WTC11 (cell line): ENCODE measurements around the gene PEAK1. TPM values are rescaled to one million over a fixed set of nuclear protein-coding genes. Genes with fewer than 3 reads are reported as not detected.

ENCODE experiments used
- ATAC-seq: fragments of 200-7000 bp; cut with Tn5 transposase; 2 replicates; pipeline ENCODE4 v1.10.0; 2021; ENCODE audit warnings: mild to moderate bottlenecking, moderate library complexity
- CTCF ChIA-PET: fragments of 300-600 bp; sonication (Branson Sonifier 250); formaldehyde crosslinking; loops from one replicate; lab custom pipeline; 2021; ENCODE audit warnings: antibody characterized with exemption; lab: Charles Lee
- POLR2A ChIA-PET: fragments of 350-600 bp; sonication (Branson Sonifier 250); formaldehyde crosslinking; loops from one replicate; lab custom pipeline; 2021; ENCODE audit warnings: antibody characterized with exemption; lab: Charles Lee
- DNase-seq: peaks from one replicate; pipeline ENCODE4 v3.0.0; 2021; ENCODE audit warnings: low spot score
- H3K27ac Mint-ChIP-seq: 2 replicates; pipeline ENCODE4 v1.8.0; 2021; ENCODE audit warnings: mixed read lengths
- H3K27me3 Mint-ChIP-seq: 2 replicates; pipeline ENCODE4 v1.8.0; 2021; ENCODE audit warnings: low read depth, mild to moderate bottlenecking, moderate library complexity, mixed read lengths
- H3K36me3 Mint-ChIP-seq: 2 replicates; pipeline ENCODE4 v1.8.0; 2021; ENCODE audit warnings: mixed read lengths
- H3K4me1 Mint-ChIP-seq: 2 replicates; pipeline ENCODE4 v1.8.0; 2022; ENCODE audit warnings: mixed read lengths
- H3K4me3 Mint-ChIP-seq: 2 replicates; pipeline ENCODE4 v1.8.0; 2021; ENCODE audit warnings: mild to moderate bottlenecking, moderate library complexity, mixed read lengths
- H3K9me3 Mint-ChIP-seq: 2 replicates; pipeline ENCODE4 v1.8.0; 2021; ENCODE audit warnings: mixed read lengths
- ATF3 ChIP-seq: sonication (generic); formaldehyde crosslinking; conservative IDR thresholded peaks from 2 replicates; pipeline ENCODE4 v1.8.1; 2022; ENCODE audit warnings: mild to moderate bottlenecking, missing genetic modification reagents
- CREB1 ChIP-seq: sonication (generic); formaldehyde crosslinking; IDR thresholded peaks from 2 replicates; pipeline ENCODE4 v1.8.0; 2023; ENCODE audit warnings: mild to moderate bottlenecking, missing genetic modification reagents
- E2F1 ChIP-seq: sonication (generic); formaldehyde crosslinking; IDR thresholded peaks from 2 replicates; pipeline ENCODE4 v1.8.0; 2022; ENCODE audit warnings: mild to moderate bottlenecking, missing genetic modification reagents
- ERG ChIP-seq: fragments of 250-450 bp; sonication (Bioruptor Pico); IDR thresholded peaks from 2 replicates; pipeline ENCODE4 v1.8.0; 2021; ENCODE audit warnings: mild to moderate bottlenecking
- GRHL2 ChIP-seq: fragments of 250-450 bp; sonication (Bioruptor Pico); IDR thresholded peaks from 2 replicates; pipeline ENCODE4 v1.8.0; 2022; ENCODE audit warnings: mild to moderate bottlenecking, moderate library complexity; ENCODE audit not compliant: insufficient replicate concordance, severe bottlenecking
- HMGA2 ChIP-seq: fragments of 250-450 bp; sonication (Bioruptor Pico); IDR thresholded peaks from 2 replicates; pipeline ENCODE4 v1.4.0; 2021; ENCODE audit warnings: mild to moderate bottlenecking, moderate library complexity
- IRF1 ChIP-seq: sonication (generic); formaldehyde crosslinking; IDR thresholded peaks from 2 replicates; pipeline ENCODE4 v1.8.0; 2023; ENCODE audit warnings: missing genetic modification reagents
- MLX ChIP-seq: sonication (generic); formaldehyde crosslinking; IDR thresholded peaks from 2 replicates; pipeline ENCODE4 v1.8.1; 2023; ENCODE audit warnings: mild to moderate bottlenecking, missing genetic modification reagents, moderate library complexity
- PREB ChIP-seq: sonication (generic); formaldehyde crosslinking; IDR thresholded peaks from 2 replicates; pipeline ENCODE4 v1.8.1; 2022; ENCODE audit warnings: mild to moderate bottlenecking, missing genetic modification reagents, moderate library complexity, borderline replicate concordance
- SMAD3 ChIP-seq: sonication (generic); formaldehyde crosslinking; IDR thresholded peaks from 2 replicates; pipeline ENCODE4 v1.8.0; 2022; ENCODE audit warnings: missing genetic modification reagents, mild to moderate bottlenecking, borderline replicate concordance
- TCF7 ChIP-seq: sonication (generic); formaldehyde crosslinking; IDR thresholded peaks from 2 replicates; pipeline ENCODE4 v1.8.0; 2022; ENCODE audit warnings: mild to moderate bottlenecking, low read depth, missing genetic modification reagents, moderate library complexity
- ZBTB21 ChIP-seq: sonication (generic); formaldehyde crosslinking; IDR thresholded peaks from 2 replicates; pipeline ENCODE4 v1.8.1; 2023; ENCODE audit warnings: mild to moderate bottlenecking, missing genetic modification reagents, borderline replicate concordance
- ZNF232 ChIP-seq: sonication (generic); formaldehyde crosslinking; IDR thresholded peaks from 2 replicates; pipeline ENCODE4 v1.8.0; 2022; ENCODE audit warnings: mild to moderate bottlenecking, missing genetic modification reagents
- ZNF396 ChIP-seq: fragments of 250-450 bp; sonication (Bioruptor Pico); IDR thresholded peaks from 2 replicates; pipeline ENCODE4 v1.8.0; 2021; ENCODE audit warnings: mild to moderate bottlenecking, moderate library complexity, borderline replicate concordance
- ZNF425 ChIP-seq: fragments of 250-450 bp; sonication (Bioruptor Pico); conservative IDR thresholded peaks from 2 replicates; pipeline ENCODE4 v1.9.0; 2021; ENCODE audit warnings: mild to moderate bottlenecking
- ZNF532 ChIP-seq: fragments of 250-450 bp; sonication (Bioruptor Pico); IDR thresholded peaks from 2 replicates; pipeline ENCODE4 v1.9.0; 2021; ENCODE audit warnings: mild to moderate bottlenecking, borderline replicate concordance
- ZNF671 ChIP-seq: fragments of 250-450 bp; sonication (Bioruptor Pico); IDR thresholded peaks from 2 replicates; pipeline ENCODE4 v1.8.0; 2021; ENCODE audit warnings: mild to moderate bottlenecking
- ZSCAN18 ChIP-seq: fragments of 250-450 bp; sonication (Bioruptor Pico); IDR thresholded peaks from 2 replicates; pipeline ENCODE4 v2.1.2; 2022; ENCODE audit warnings: mild to moderate bottlenecking, moderate library complexity
- total RNA-seq: library from RNA; stranded (reverse); gene quantifications from 3 replicates; pipeline ENCODE4 v1.2.3, GENCODE V29; 2021

The PEAK1 gene
- total RNA-seq, 1 experiment from 2014 or later, result 49.0 TPM

GRCh38 chr15:77417602-77418001, 2.3 kb downstream of the PEAK1 start (continued):
- TF ChIP-seq ZNF425 (CRISPR knock-in tag), result no peak
- TF ChIP-seq ZNF671 (CRISPR knock-in tag), result no peak
- no peak for TF ChIP-seq ZNF396 (CRISPR knock-in tag)
- TF ChIP-seq ERG, result no peak
- TF ChIP-seq TCF7 (CRISPR knock-in tag), result no peak

- Mint-ChIP-seq H3K36me3 (0 out of 2 replicates have a peak, but pooled peaks cover 2% of the 10 kb centered on the region), H3K27me3 (no peaks in the 10 kb centered on the region; the same call in none of the 2 replicates), H3K4me3 (peak overlapping the region; percentile 18), H3K9me3 (no peaks in the 10 kb centered on the region), H3K27ac (no peak overlapping the region), H3K4me1 (peaks cover 31% of the 10 kb centered on the region)
- DNase-seq (no peak), ATAC-seq (no peak)
- ChIA-PET CTCF (interaction anchor here (0.6 to 2.5 kb wide), 3 partner anchors 80 to 311 kb away, joined by 3 to 10 read pairs (median 5); no protein-coding TSS in a partner anchor), POLR2A (no interaction called here)
- TF ChIP-seq ZNF532 (CRISPR knock-in tag), result no peak
- no peak for TF ChIP-seq MLX (CRISPR knock-in tag)
- TF ChIP-seq PREB, result no peak
- no peak for TF ChIP-seq CREB1 (CRISPR knock-in tag)
- TF ChIP-seq GRHL2 (CRISPR knock-in tag), result no peak
- no peak for TF ChIP-seq ZSCAN18
- no peak for TF ChIP-seq E2F1 (CRISPR knock-in tag)
- TF ChIP-seq ZBTB21 (CRISPR knock-in tag), result no peak
- TF ChIP-seq IRF1 (CRISPR knock-in tag), result no peak
- no peak for TF ChIP-seq ZNF232 (CRISPR knock-in tag)
- no peak for TF ChIP-seq ATF3
- TF ChIP-seq SMAD3 (CRISPR knock-in tag), result no peak
- TF ChIP-seq ZNF671 (CRISPR knock-in tag), result no peak
- TF ChIP-seq ZNF425 (CRISPR knock-in tag), result no peak
- no peak for TF ChIP-seq HMGA2
These were observed 3.0 kb downstream of the PEAK1 start for GRCh38 chr15:77416954-77417353.
